Loucy (cell line): ENCODE data around the gene CHM.
"Not testable (repeated sequence)": the region's sequence is repeated elsewhere in the genome, so short reads cannot be mapped to it uniquely, and the experiment has no call there.

Experiments
- H2AFZ ChIP-seq: fragments of 200-600 bp; sonication (generic); 2 replicates; pipeline ENCODE4 v1.6.0; 2016; ENCODE audit warnings: antibody characterized with exemption, mild to moderate bottlenecking, low read length, moderate library complexity
- H3F3A ChIP-seq: fragments of 200-600 bp; 2 replicates; pipeline ENCODE4 v1.6.0; 2016; ENCODE audit warnings: antibody characterized with exemption, low read depth, mild to moderate bottlenecking
- H3K27me3 ChIP-seq: fragments of 200-600 bp; sonication (generic); 2 replicates; pipeline ENCODE4 v1.6.1; 2014; ENCODE audit warnings: low read length, mild to moderate bottlenecking; ENCODE audit not compliant: insufficient read depth, poor library complexity, severe bottlenecking
- H3K36me3 ChIP-seq: fragments of 200-600 bp; sonication (generic); 2 replicates; pipeline ENCODE4 v1.6.1; 2016; ENCODE audit warnings: low read length; ENCODE audit not compliant: insufficient read depth
- H3K4me1 ChIP-seq: fragments of 200-600 bp; sonication (generic); 2 replicates; pipeline ENCODE4 v1.5.1; 2014; ENCODE audit warnings: low read length, mild to moderate bottlenecking; ENCODE audit not compliant: insufficient read depth, poor library complexity, severe bottlenecking
- H3K4me2 ChIP-seq: fragments of 200-600 bp; sonication (generic); 2 replicates; pipeline ENCODE4 v1.6.0; 2014; ENCODE audit warnings: antibody characterized with exemption, low read length, low read depth, mild to moderate bottlenecking; ENCODE audit not compliant: poor library complexity, severe bottlenecking
- H3K4me3 ChIP-seq: fragments of 200-600 bp; sonication (generic); 2 replicates; pipeline ENCODE4 v1.5.1; 2014; ENCODE audit warnings: low read length, mild to moderate bottlenecking, mixed read lengths; ENCODE audit not compliant: poor library complexity, severe bottlenecking
- H3K79me2 ChIP-seq: fragments of 200-600 bp; sonication (generic); 2 replicates; pipeline ENCODE4 v1.6.1; 2014; ENCODE audit warnings: low read length; ENCODE audit not compliant: insufficient read depth
- H3K9ac ChIP-seq: fragments of 200-600 bp; sonication (generic); 2 replicates; pipeline ENCODE4 v1.6.0; 2014; ENCODE audit warnings: mild to moderate bottlenecking, low read depth, low read length, moderate library complexity; ENCODE audit not compliant: poor library complexity, severe bottlenecking
- H3K9me2 ChIP-seq: fragments of 200-600 bp; sonication (generic); replicated peaks from 2 replicates; pipeline ENCODE4 v1.6.1; 2016; ENCODE audit warnings: low read depth, low read length, mixed read lengths
- H3K9me3 ChIP-seq: fragments of 200-600 bp; sonication (generic); 2 replicates; pipeline ENCODE4 v1.6.1; 2014; ENCODE audit warnings: mild to moderate bottlenecking, antibody characterized with exemption, low read length, low read depth; ENCODE audit not compliant: insufficient read depth
- H4K20me1 ChIP-seq: fragments of 200-600 bp; sonication (generic); 2 replicates; pipeline ENCODE4 v1.6.0; 2014; ENCODE audit warnings: antibody characterized with exemption, low read length, mild to moderate bottlenecking; ENCODE audit not compliant: insufficient read depth, poor library complexity, severe bottlenecking
- CTCF ChIP-seq: fragments of 200-600 bp; sonication (generic); conservative IDR thresholded peaks from 2 replicates; pipeline ENCODE4 v1.5.1; 2014; ENCODE audit warnings: mild to moderate bottlenecking, antibody characterized with exemption, low read length
- EZH2phosphoT487 ChIP-seq: fragments of 200-600 bp; IDR thresholded peaks from 2 replicates; pipeline ENCODE4 v1.6.1; 2018; ENCODE audit warnings: antibody characterized with exemption, mild to moderate bottlenecking, moderate library complexity, borderline replicate concordance

The CHM gene

GRCh38 chrX:85922821-85923220, 124.5 kb downstream of the CHM start:
- no peak for TF ChIP-seq EZH2phosphoT487
- no peak for TF ChIP-seq CTCF
- H3K4me3 ChIP-seq, result no peak overlapping the region

GRCh38 chrX:85916656-85917280, 130.6 kb downstream of the CHM start:
- not testable (repeated sequence) for H3K36me3 ChIP-seq, H3K79me2 ChIP-seq, H4K20me1 ChIP-seq, H3K27me3 ChIP-seq, H3K4me2 ChIP-seq, H3F3A ChIP-seq, H3K9me3 ChIP-seq, H2AFZ ChIP-seq, H3K9me2 ChIP-seq, H3K4me3 ChIP-seq, H3K9ac ChIP-seq, H3K4me1 ChIP-seq

More at GRCh38 chrX:85922821-85923220, 124.5 kb downstream of the CHM start:
- H2AFZ ChIP-seq, result no peak overlapping the region
- H3K9me2 ChIP-seq, result no peaks in the 10 kb centered on the region
- H3K4me1 ChIP-seq, result no peaks in the 10 kb centered on the region
- H3K36me3 ChIP-seq, result no peaks in the 10 kb centered on the region
- H3K9ac ChIP-seq, result no peak overlapping the region
- H3K4me2 ChIP-seq, result no peak overlapping the region
- H3K27me3 ChIP-seq, result no peaks in the 10 kb centered on the region
- no peaks in the 10 kb centered on the region for H3F3A ChIP-seq
- no peaks in the 10 kb centered on the region for H3K9me3 ChIP-seq
- H3K79me2 ChIP-seq, result no peaks in the 10 kb centered on the region
- H4K20me1 ChIP-seq, result no peaks in the 10 kb centered on the region

- no peaks in the 10 kb centered on the region for H3K27me3 ChIP-seq
- H3K4me2 ChIP-seq, result no peak overlapping the region
- H3K4me3 ChIP-seq, result no peak overlapping the region
- no peaks in the 10 kb centered on the region for H4K20me1 ChIP-seq
- H2AFZ ChIP-seq, result no peak overlapping the region
- no peaks in the 10 kb centered on the region for H3K36me3 ChIP-seq
- H3K79me2 ChIP-seq, result no peaks in the 10 kb centered on the region
- H3K9me2 ChIP-seq, result no peaks in the 10 kb centered on the region
- TF ChIP-seq CTCF (no peak), EZH2phosphoT487 (no peak)
- H3F3A ChIP-seq, result no peaks in the 10 kb centered on the region
- no peaks in the 10 kb centered on the region for H3K4me1 ChIP-seq
- no peaks in the 10 kb centered on the region for H3K9me3 ChIP-seq
- H3K9ac ChIP-seq, result no peak overlapping the region
These were observed 132.9 kb downstream of the CHM start for GRCh38 chrX:85914431-85914830.

GRCh38 chrX:85907316-85907715, 140.0 kb downstream of the CHM start:
- Histone ChIP-seq H3F3A (no peaks in the 10 kb centered on the region), H3K36me3 (no peaks in the 10 kb centered on the region), H3K79me2 (no peaks in the 10 kb centered on the region), H3K9me2 (no peaks in the 10 kb centered on the region), H3K4me1 (no peaks in the 10 kb centered on the region), H2AFZ (no peak overlapping the region), H3K9ac (no peak overlapping the region), H3K4me2 (no peak overlapping the region), H3K27me3 (no peaks in the 10 kb centered on the region), H4K20me1 (no peaks in the 10 kb centered on the region), H3K4me3 (no peak overlapping the region), H3K9me3 (no peaks in the 10 kb centered on the region)
- TF ChIP-seq EZH2phosphoT487 (no peak), CTCF (no peak)
